Loucy (cell line): Measurements from ENCODE around the gene VPS54.

Source experiments
- H2AFZ ChIP-seq: fragments of 200-600 bp; sonication (generic); 2 replicates; pipeline ENCODE4 v1.6.0; 2016; ENCODE audit warnings: antibody characterized with exemption, mild to moderate bottlenecking, low read length, moderate library complexity
- H3F3A ChIP-seq: fragments of 200-600 bp; 2 replicates; pipeline ENCODE4 v1.6.0; 2016; ENCODE audit warnings: antibody characterized with exemption, low read depth, mild to moderate bottlenecking
- H3K27me3 ChIP-seq: fragments of 200-600 bp; sonication (generic); 2 replicates; pipeline ENCODE4 v1.6.1; 2014; ENCODE audit warnings: low read length, mild to moderate bottlenecking; ENCODE audit not compliant: insufficient read depth, poor library complexity, severe bottlenecking
- H3K36me3 ChIP-seq: fragments of 200-600 bp; sonication (generic); 2 replicates; pipeline ENCODE4 v1.6.1; 2016; ENCODE audit warnings: low read length; ENCODE audit not compliant: insufficient read depth
- H3K4me1 ChIP-seq: fragments of 200-600 bp; sonication (generic); 2 replicates; pipeline ENCODE4 v1.5.1; 2014; ENCODE audit warnings: low read length, mild to moderate bottlenecking; ENCODE audit not compliant: insufficient read depth, poor library complexity, severe bottlenecking
- H3K4me2 ChIP-seq: fragments of 200-600 bp; sonication (generic); 2 replicates; pipeline ENCODE4 v1.6.0; 2014; ENCODE audit warnings: antibody characterized with exemption, low read length, low read depth, mild to moderate bottlenecking; ENCODE audit not compliant: poor library complexity, severe bottlenecking
- H3K4me3 ChIP-seq: fragments of 200-600 bp; sonication (generic); 2 replicates; pipeline ENCODE4 v1.5.1; 2014; ENCODE audit warnings: low read length, mild to moderate bottlenecking, mixed read lengths; ENCODE audit not compliant: poor library complexity, severe bottlenecking
- H3K79me2 ChIP-seq: fragments of 200-600 bp; sonication (generic); 2 replicates; pipeline ENCODE4 v1.6.1; 2014; ENCODE audit warnings: low read length; ENCODE audit not compliant: insufficient read depth
- H3K9ac ChIP-seq: fragments of 200-600 bp; sonication (generic); 2 replicates; pipeline ENCODE4 v1.6.0; 2014; ENCODE audit warnings: mild to moderate bottlenecking, low read depth, low read length, moderate library complexity; ENCODE audit not compliant: poor library complexity, severe bottlenecking
- H3K9me2 ChIP-seq: fragments of 200-600 bp; sonication (generic); replicated peaks from 2 replicates; pipeline ENCODE4 v1.6.1; 2016; ENCODE audit warnings: low read depth, low read length, mixed read lengths
- H3K9me3 ChIP-seq: fragments of 200-600 bp; sonication (generic); 2 replicates; pipeline ENCODE4 v1.6.1; 2014; ENCODE audit warnings: mild to moderate bottlenecking, antibody characterized with exemption, low read length, low read depth; ENCODE audit not compliant: insufficient read depth
- H4K20me1 ChIP-seq: fragments of 200-600 bp; sonication (generic); 2 replicates; pipeline ENCODE4 v1.6.0; 2014; ENCODE audit warnings: antibody characterized with exemption, low read length, mild to moderate bottlenecking; ENCODE audit not compliant: insufficient read depth, poor library complexity, severe bottlenecking
- EZH2phosphoT487 ChIP-seq: fragments of 200-600 bp; IDR thresholded peaks from 2 replicates; pipeline ENCODE4 v1.6.1; 2018; ENCODE audit warnings: antibody characterized with exemption, mild to moderate bottlenecking, moderate library complexity, borderline replicate concordance
- TF ChIP-seq, protein P1 (sequence below): fragments of 200-600 bp; sonication (generic); conservative IDR thresholded peaks from 2 replicates; pipeline ENCODE4 v1.5.1; 2014; ENCODE audit warnings: mild to moderate bottlenecking, antibody characterized with exemption, low read length

The VPS54 gene

GRCh38 chr2:63878486-63878885 lies 140.7 kb downstream of the VPS54 start:
- Histone ChIP-seq H4K20me1 (no peaks in the 10 kb centered on the region), H3K4me3 (no peak overlapping the region), H3K9me2 (no peaks in the 10 kb centered on the region), H3K27me3 (no peaks in the 10 kb centered on the region), H3K36me3 (peaks cover 69% of the 10 kb centered on the region; the same call in 1 of the 2 replicates), H3K4me1 (no peaks in the 10 kb centered on the region), H3K9ac (no peak overlapping the region), H3K79me2 (peaks cover 36% of the 10 kb centered on the region), H3K4me2 (no peak overlapping the region), H2AFZ (no peak overlapping the region), H3F3A (no peaks in the 10 kb centered on the region), H3K9me3 (no peaks in the 10 kb centered on the region; the same call in 1 of the 2 replicates)
- no peak for TF ChIP-seq EZH2phosphoT487
- TF ChIP-seq, protein P1, sequence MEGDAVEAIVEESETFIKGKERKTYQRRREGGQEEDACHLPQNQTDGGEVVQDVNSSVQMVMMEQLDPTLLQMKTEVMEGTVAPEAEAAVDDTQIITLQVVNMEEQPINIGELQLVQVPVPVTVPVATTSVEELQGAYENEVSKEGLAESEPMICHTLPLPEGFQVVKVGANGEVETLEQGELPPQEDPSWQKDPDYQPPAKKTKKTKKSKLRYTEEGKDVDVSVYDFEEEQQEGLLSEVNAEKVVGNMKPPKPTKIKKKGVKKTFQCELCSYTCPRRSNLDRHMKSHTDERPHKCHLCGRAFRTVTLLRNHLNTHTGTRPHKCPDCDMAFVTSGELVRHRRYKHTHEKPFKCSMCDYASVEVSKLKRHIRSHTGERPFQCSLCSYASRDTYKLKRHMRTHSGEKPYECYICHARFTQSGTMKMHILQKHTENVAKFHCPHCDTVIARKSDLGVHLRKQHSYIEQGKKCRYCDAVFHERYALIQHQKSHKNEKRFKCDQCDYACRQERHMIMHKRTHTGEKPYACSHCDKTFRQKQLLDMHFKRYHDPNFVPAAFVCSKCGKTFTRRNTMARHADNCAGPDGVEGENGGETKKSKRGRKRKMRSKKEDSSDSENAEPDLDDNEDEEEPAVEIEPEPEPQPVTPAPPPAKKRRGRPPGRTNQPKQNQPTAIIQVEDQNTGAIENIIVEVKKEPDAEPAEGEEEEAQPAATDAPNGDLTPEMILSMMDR: no peak

DNA sequence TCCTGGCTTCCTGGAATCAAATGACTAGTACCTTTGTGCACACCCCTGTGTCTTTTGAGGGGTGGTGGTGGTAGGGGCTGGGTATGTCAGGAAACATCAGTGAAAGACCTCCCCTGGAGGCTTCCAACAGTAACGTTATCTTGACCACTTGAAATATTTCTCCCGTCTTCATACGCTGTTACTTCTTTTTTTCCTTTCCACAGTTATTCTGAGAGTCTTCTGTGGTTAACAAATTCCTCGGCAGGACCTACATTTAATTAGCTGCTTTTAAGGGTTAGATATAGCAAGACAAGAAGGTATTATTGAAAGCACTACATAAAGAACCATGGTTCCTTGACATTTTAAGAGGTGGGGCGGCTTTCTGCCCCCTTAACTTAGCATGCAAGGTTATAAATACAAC lies 142.9 kb downstream of the VPS54 start:
- H3F3A ChIP-seq: no peaks in the 10 kb centered on the region
- peaks cover 52% of the 10 kb centered on the region for H3K79me2 ChIP-seq
- H3K4me1 ChIP-seq: no peaks in the 10 kb centered on the region
- no peaks in the 10 kb centered on the region; the same call in 1 of the 2 replicates for H3K9me3 ChIP-seq
- no peak overlapping the region for H3K4me2 ChIP-seq
- H3K9ac ChIP-seq: no peak overlapping the region
- H3K9me2 ChIP-seq: no peaks in the 10 kb centered on the region
- no peak overlapping the region for H2AFZ ChIP-seq
- no peaks in the 10 kb centered on the region for H3K27me3 ChIP-seq
- H3K4me3 ChIP-seq: no peak overlapping the region
- no peak for TF ChIP-seq EZH2phosphoT487
- TF ChIP-seq, protein P1: no peak
- no peaks in the 10 kb centered on the region for H4K20me1 ChIP-seq
- peaks cover 63% of the 10 kb centered on the region; the same call in 1 of the 2 replicates for H3K36me3 ChIP-seq

DNA sequence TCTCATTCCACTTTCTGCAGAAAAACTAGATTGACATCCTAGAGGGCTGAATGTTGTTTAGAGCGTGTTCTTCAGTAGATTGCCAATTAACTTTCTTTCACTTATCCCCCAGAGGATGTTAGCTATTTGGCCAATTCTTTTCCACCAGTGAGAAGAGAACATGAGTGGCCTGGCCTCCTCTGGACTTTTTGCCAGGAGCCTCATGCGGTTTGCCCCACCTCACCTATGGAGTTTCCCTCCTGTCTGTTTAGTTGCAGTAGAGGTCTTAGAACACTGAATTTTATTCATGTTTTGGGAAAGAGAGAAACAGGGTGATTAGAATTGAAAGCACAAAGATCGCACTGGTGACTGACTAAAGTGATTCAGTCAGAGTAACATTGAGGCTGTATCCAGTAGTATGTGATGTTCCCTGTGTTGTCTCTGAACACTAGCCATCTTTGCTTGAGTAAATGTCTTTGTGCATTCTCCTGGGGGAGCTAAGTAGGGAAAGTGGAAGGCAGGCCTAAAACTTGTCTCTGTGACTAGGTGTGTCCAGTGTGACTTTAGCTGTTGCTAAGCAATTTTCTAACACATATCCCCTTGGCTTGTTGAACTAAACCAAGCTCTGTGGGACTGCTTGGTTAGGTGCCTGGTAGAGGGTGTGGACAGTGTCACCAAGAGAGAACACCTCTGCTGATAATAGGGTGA lies 143.5 kb downstream of the VPS54 start:
- Histone ChIP-seq H3K27me3 (no peaks in the 10 kb centered on the region), H3K4me3 (no peak overlapping the region), H3K4me2 (no peak overlapping the region), H3K4me1 (no peaks in the 10 kb centered on the region), H3K9me2 (no peaks in the 10 kb centered on the region), H2AFZ (no peak overlapping the region), H3K79me2 (peaks cover 56% of the 10 kb centered on the region), H4K20me1 (no peaks in the 10 kb centered on the region), H3K9me3 (no peaks in the 10 kb centered on the region; the same call in 1 of the 2 replicates), H3K36me3 (peaks cover 57% of the 10 kb centered on the region; the same call in 1 of the 2 replicates), H3F3A (no peaks in the 10 kb centered on the region), H3K9ac (no peak overlapping the region)
- TF ChIP-seq, protein P1: no peak
- TF ChIP-seq EZH2phosphoT487: no peak
